H1 (cell line): ENCODE measurements around the gene GCK. TPM values are rescaled to one million over a fixed set of nuclear protein-coding genes. Genes with fewer than 3 reads are reported as not detected.

Experiments
- CTCF ChIA-PET: fragments of 300-600 bp; sonication (Branson Sonifier 250); formaldehyde crosslinking; loops from one replicate; lab custom pipeline; 2021; ENCODE audit not compliant: partially characterized antibody; lab: Charles Lee
- POLR2A ChIA-PET: fragments of 300-600 bp; sonication (Branson Sonifier 250); formaldehyde crosslinking; loops from one replicate; lab custom pipeline; 2021; ENCODE audit warnings: inconsistent platforms; ENCODE audit not compliant: partially characterized antibody; lab: Charles Lee
- DNase-seq, 2 experiments: peaks; one replicate each; pipeline versions ENCODE4 v3.0.0 to v3.0.0-alpha.2; 2010 to 2022; ENCODE audit warnings: low spot score in 2 of 2, low read depth in 1 of 2, mixed read lengths in 1 of 2
- FAIRE-seq: peaks from 2 replicates; lab custom pipeline; 2011; peaks lifted over from hg19 to GRCh38; lab: Jason Lieb, UNC
- H2AFZ ChIP-seq: 2 replicates; pipeline ENCODE4 v1.8.1; 2012; ENCODE audit warnings: low read length, inconsistent platforms
- H2AK5ac ChIP-seq: 2 replicates; pipeline ENCODE4 v1.6.1; 2013; ENCODE audit warnings: low read depth, low read length
- H2BK120ac ChIP-seq: replicated peaks from 2 replicates; pipeline ENCODE3; 2013; ENCODE audit warnings: low read depth, low read length, inconsistent platforms
- H2BK12ac ChIP-seq: 2 replicates; pipeline ENCODE4 v1.6.1; 2013; ENCODE audit warnings: low read depth, low read length
- H2BK15ac ChIP-seq: 2 replicates; pipeline ENCODE4 v1.6.1; 2013; ENCODE audit warnings: low read length
- H2BK20ac ChIP-seq: 2 replicates; pipeline ENCODE4 v1.6.1; 2013; ENCODE audit warnings: low read length
- H2BK5ac ChIP-seq: 2 replicates; pipeline ENCODE4 v1.6.1; 2013; ENCODE audit warnings: low read depth, low read length
- H3K14ac ChIP-seq: 2 replicates; pipeline ENCODE4 v1.6.1; 2013; ENCODE audit warnings: inconsistent platforms; ENCODE audit not compliant: insufficient read length
- H3K18ac ChIP-seq: 2 replicates; pipeline ENCODE4 v1.6.1; 2013; ENCODE audit warnings: low read length; ENCODE audit errors: extremely low read depth
- H3K23ac ChIP-seq: 2 replicates; pipeline ENCODE4 v1.6.1; 2013; ENCODE audit warnings: inconsistent platforms; ENCODE audit not compliant: insufficient read length
- H3K23me2 ChIP-seq: 2 replicates; pipeline ENCODE4 v1.6.1; 2013; ENCODE audit warnings: low read depth, low read length
- H3K27ac ChIP-seq: 2 replicates; pipeline ENCODE4 v1.6.1; 2011; ENCODE audit warnings: low read depth, low read length, inconsistent platforms
- H3K27me3 ChIP-seq, 4 experiments: replicated peaks in 1 of 4; 1 replicate in 1 of 4; 2 replicates in 3 of 4; pipeline versions ENCODE4 v1.6.1 to v1.8.1; 2011 to 2013; ENCODE audit warnings: low read length in 3 of 4, mild to moderate bottlenecking in 3 of 4, inconsistent platforms in 2 of 4, mixed read lengths in 2 of 4, moderate library complexity in 1 of 4; ENCODE audit not compliant: control insufficient read depth in 3 of 4, insufficient read depth in 3 of 4; ENCODE audit errors: extremely low read depth in 1 of 4
- H3K36me3 ChIP-seq, 4 experiments: 2 replicates each; pipeline versions ENCODE4 v1.6.1 to v1.8.1; 2011 to 2013; ENCODE audit warnings: mild to moderate bottlenecking in 4 of 4, low read length in 3 of 4, moderate library complexity in 2 of 4, control low read depth in 1 of 4, inconsistent platforms in 1 of 4; ENCODE audit not compliant: insufficient read depth in 4 of 4, control insufficient read depth in 2 of 4
- H3K4ac ChIP-seq: replicated peaks from 2 replicates; pipeline ENCODE3; 2013; ENCODE audit warnings: low read length, low read depth, mixed read lengths, inconsistent platforms; ENCODE audit not compliant: insufficient read length
- H3K4me1 ChIP-seq, 4 experiments: replicated peaks in 1 of 4; 1 replicate in 1 of 4; 2 replicates in 3 of 4; pipeline versions ENCODE4 v1.6.1 to v1.8.1; 2011 to 2013; ENCODE audit warnings: low read length in 3 of 4, inconsistent platforms in 2 of 4, mixed read lengths in 1 of 4; ENCODE audit not compliant: insufficient read depth in 4 of 4, control insufficient read depth in 3 of 4
- H3K4me2 ChIP-seq, 2 experiments: 2 replicates each; pipeline versions ENCODE4 v1.6.1 to v1.8.1; 2011 to 2013; ENCODE audit warnings: low read depth in 2 of 2, low read length in 2 of 2, control low read depth in 1 of 2, inconsistent platforms in 1 of 2, mild to moderate bottlenecking in 1 of 2; ENCODE audit not compliant: insufficient read depth in 1 of 2
- H3K4me3 ChIP-seq, 4 experiments: fragments of 200-600, 300-600 bp in 1 of 4; sonication (generic), shearing (Covaris generic), sonication (Bioruptor Twin) in 1 of 4; 2 replicates each; pipeline versions ENCODE4 v1.5.1 to v1.8.1; 2011 to 2016; ENCODE audit warnings: low read length in 4 of 4, low read depth in 3 of 4, control low read depth in 2 of 4, inconsistent platforms in 2 of 4, mild to moderate bottlenecking in 2 of 4, mixed read lengths in 1 of 4, moderate library complexity in 1 of 4; ENCODE audit not compliant: insufficient read depth in 2 of 4; ENCODE audit errors: extremely low read depth in 1 of 4
- H3K56ac ChIP-seq: replicated peaks from 2 replicates; pipeline ENCODE3; 2013; ENCODE audit warnings: low read depth, mild to moderate bottlenecking, mixed read lengths, low read length, inconsistent platforms; ENCODE audit not compliant: insufficient read length
- H3K79me1 ChIP-seq: 2 replicates; pipeline ENCODE4 v1.6.1; 2013; ENCODE audit warnings: low read depth, low read length, control low read depth
- H3K79me2 ChIP-seq, 2 experiments: 2 replicates each; pipeline versions ENCODE4 v1.6.1 to v1.8.1; 2012 to 2013; ENCODE audit warnings: low read length in 2 of 2, mild to moderate bottlenecking in 2 of 2, inconsistent platforms in 1 of 2; ENCODE audit not compliant: insufficient read depth in 2 of 2, control insufficient read depth in 1 of 2
- H3K9ac ChIP-seq, 4 experiments: replicated peaks in 1 of 4; 1 replicate in 1 of 4; 2 replicates in 3 of 4; pipeline versions ENCODE4 v1.6.1 to v1.8.1; 2011 to 2013; ENCODE audit warnings: low read depth in 3 of 4, low read length in 3 of 4, control low read depth in 2 of 4, mild to moderate bottlenecking in 2 of 4, moderate library complexity in 2 of 4, inconsistent platforms in 1 of 4; ENCODE audit errors: extremely low read depth in 1 of 4
- H3K9me3 ChIP-seq, 2 experiments: 2 replicates each; pipeline versions ENCODE4 v1.6.1 to v1.8.1; 2012 to 2013; ENCODE audit warnings: mild to moderate bottlenecking in 2 of 2, moderate library complexity in 2 of 2, control low read depth in 1 of 2, inconsistent platforms in 1 of 2, low read depth in 1 of 2, low read length in 1 of 2, mixed read lengths in 1 of 2; ENCODE audit not compliant: insufficient read depth in 2 of 2
- H4K20me1 ChIP-seq, 2 experiments: replicated peaks in 1 of 2; 2 replicates each; pipeline versions ENCODE3 to v1.8.1; 2011 to 2013; ENCODE audit warnings: inconsistent platforms in 2 of 2, low read length in 2 of 2, mild to moderate bottlenecking in 1 of 2; ENCODE audit not compliant: insufficient read depth in 2 of 2, control insufficient read depth in 1 of 2
- H4K5ac ChIP-seq: 2 replicates; pipeline ENCODE4 v1.6.1; 2013; ENCODE audit warnings: low read length, low read depth, mixed read lengths, inconsistent platforms; ENCODE audit not compliant: insufficient read length
- H4K8ac ChIP-seq: 2 replicates; pipeline ENCODE4 v1.8.0; 2013; ENCODE audit warnings: mild to moderate bottlenecking, moderate library complexity, low read length, inconsistent platforms; ENCODE audit not compliant: insufficient read depth; ENCODE audit errors: extremely low read depth
- H4K91ac ChIP-seq: replicated peaks from 2 replicates; pipeline ENCODE3; 2013; ENCODE audit warnings: low read length, mixed read lengths, inconsistent platforms; ENCODE audit not compliant: insufficient read length
- RFX5 ChIP-seq: IDR thresholded peaks from 2 replicates; pipeline ENCODE4 v1.6.1; 2011; ENCODE audit warnings: low read depth, low read length, improper control_type of control experiment, borderline replicate concordance
- SUZ12 ChIP-seq: fragments of 200-600 bp; sonication (generic); IDR thresholded peaks from 2 replicates; pipeline ENCODE4 v1.6.1; 2012; ENCODE audit warnings: mild to moderate bottlenecking, inconsistent platforms, low read length, moderate library complexity, mixed read lengths
- WGBS, 2 experiments: shearing (Covaris generic) in 1 of 2; methylation state at CpG; one replicate each; pipeline versions ENCODE4 v1.1.6 to v1.1.7; 2013 to 2015; ENCODE audit warnings: low lambda C conversion rate in 2 of 2, mixed read lengths in 2 of 2, inconsistent platforms in 1 of 2, low coverage in 1 of 2, missing lambda C conversion rate in 1 of 2; ENCODE audit not compliant: insufficient replicate concordance in 2 of 2, insufficient coverage in 1 of 2, insufficient read length in 1 of 2; ENCODE audit errors: extremely low coverage in 1 of 2, missing lambda C conversion rate in 1 of 2; 5-methylcytosine and 5-hydroxymethylcytosine counted together
- polyA plus RNA-seq, 7 experiments: library from polyadenylated mRNA; depleted of rRNA in 3 of 7; stranded (reverse) in 5 of 7; unstranded in 2 of 7; fragments of >200 nt in 5 of 7; fragments of 200-250 nt in 2 of 7; gene quantifications; 1 replicate in 5 of 7; 2 replicates in 1 of 7; 4 replicates in 1 of 7; pipeline versions ENCODE4 v1.2.1 to v1.2.3, GENCODE V29; 2011 to 2013; ENCODE audit warnings: missing spikeins in 2 of 7, mixed read lengths in 2 of 7
- total RNA-seq: library from RNA; stranded (reverse); fragmentation: NEBNext Ultra II Directional; extraction: Animal tissue kit (Norgen Biotek cat#: 25700); gene quantifications from 2 replicates; pipeline ENCODE4 v1.2.1, GENCODE V29; 2021

The GCK gene
- total and polyA plus RNA-seq, 2 of the 8 experiments (the other 6 are each of a cell fraction or from before 2014, with no cell fraction given), result 2.4 to 4.9 TPM

GRCh38 chr7:44184873-44185446 is 4.3 kb downstream of the GCK start:
- CTCF ChIA-PET, result interaction anchor here (1.0 to 1.3 kb wide), 4 partner anchors 10 to 54 kb away, joined by 3 to 4 read pairs (median 4); partner anchors contain the start of gene YKT6
- no peak for DNase-seq
- H3K56ac ChIP-seq, result no peak overlapping the region
- H2AFZ ChIP-seq, result no peak overlapping the region
- no peak overlapping the region for H2AK5ac ChIP-seq
- H3K4me2 ChIP-seq, result no peak overlapping the region
- no peaks in the 10 kb centered on the region for H3K23me2 ChIP-seq
- H3K27me3 ChIP-seq, result peaks cover 0 to 3% (median 0%) of the 10 kb centered on the region in 4 experiments; a peak in 3 of 7 replicates
- H3K9ac ChIP-seq, result no peak overlapping the region
- H3K79me2 ChIP-seq, result no peaks in the 10 kb centered on the region
- no peak overlapping the region for H3K4me3 ChIP-seq
- no peaks in the 10 kb centered on the region for H3K36me3 ChIP-seq
- no peaks in the 10 kb centered on the region for H3K79me1 ChIP-seq
- no peak overlapping the region for H3K14ac ChIP-seq
- 0 out of 2 replicates have a peak overlapping the region, but pooled peaks have one; percentile 27 for H2BK12ac ChIP-seq
- no peak for FAIRE-seq
- no peak overlapping the region for H4K8ac ChIP-seq
- H2BK15ac ChIP-seq, result no peak overlapping the region
- POLR2A ChIA-PET, result no interaction called here
- H3K4me1 ChIP-seq, result peaks cover 0 to 4% (median 2%) of the 10 kb centered on the region in 4 experiments; a peak in 5 of 7 replicates
- TF ChIP-seq RFX5 (no peak), SUZ12 (no peak)
- H3K23ac ChIP-seq, result no peak overlapping the region
- H4K5ac ChIP-seq, result no peak overlapping the region
- no peak overlapping the region for H3K27ac ChIP-seq
- no peak overlapping the region for H2BK20ac ChIP-seq
- H3K18ac ChIP-seq, result no peak overlapping the region
- no peak overlapping the region for H3K4ac ChIP-seq
- peaks cover 10 to 12% of the 10 kb centered on the region in 2 experiments; a peak in 2 of 4 replicates for H3K9me3 ChIP-seq
- peak overlapping the region; percentile 35 for H4K91ac ChIP-seq
- no peak overlapping the region for H2BK120ac ChIP-seq
- no peak overlapping the region for H2BK5ac ChIP-seq
- 79% methylated on average over 2 of the region's 2 CpGs; no CpG with 5 or more reads in 1 of the 2 experiments for WGBS, 2 experiments
- H4K20me1 ChIP-seq, result no peaks in the 10 kb centered on the region
